ENCODE measurements around the gene GALNTL6. TPM values are rescaled to one million over a fixed set of nuclear protein-coding genes. Genes with fewer than 3 reads are reported as not detected.

GALNTL6 gene
- total and polyA plus RNA-seq, 7 donors: 0.14 to 2.5 (median 0.42) TPM; not detected in 1

- TF ChIP-seq POLR2A (IDR thresholded peaks at IDR 0.05): no peak
- TF ChIP-seq POLR2AphosphoS5 (IDR thresholded peaks at IDR 0.05): no peak
- TF ChIP-seq EP300 (IDR thresholded peaks at IDR 0.05): no peak
- no peak for TF ChIP-seq CTCF (IDR thresholded peaks at IDR 0.05)
- Histone ChIP-seq H3K27me3 (no peaks in the 10 kb centered on the region), H3K4me3 (no peak overlapping the region), H3K36me3 (no peaks in the 10 kb centered on the region), H3K4me1 (no peaks in the 10 kb centered on the region), H3K9me3 (no peaks in the 10 kb centered on the region), H3K27ac (no peak overlapping the region)
- 83 to 86% methylated on average over 5 of the region's 5 CpGs for WGBS, 2 donors
- no peak for DNase-seq
- intact Hi-C loops (cut with DNase I): no loop called here
These were observed 842.9 kb downstream of the GALNTL6 start for GRCh38 chr4:172656055-172656454.

GRCh38 chr4:172657081-172657480, 843.9 kb downstream of the GALNTL6 start:
- Histone ChIP-seq H3K27me3 (no peaks in the 10 kb centered on the region), H3K36me3 (no peaks in the 10 kb centered on the region), H3K4me1 (no peaks in the 10 kb centered on the region), H3K9me3 (no peaks in the 10 kb centered on the region), H3K27ac (no peak overlapping the region), H3K4me3 (no peak overlapping the region)
- no peak for TF ChIP-seq CTCF (IDR thresholded peaks at IDR 0.05)
- no peak for TF ChIP-seq POLR2A (IDR thresholded peaks at IDR 0.05)
- TF ChIP-seq POLR2AphosphoS5 (IDR thresholded peaks at IDR 0.05): no peak
- no peak for TF ChIP-seq EP300 (IDR thresholded peaks at IDR 0.05)
- intact Hi-C loops (cut with DNase I): no loop called here
- 97 to 99% methylated on average over 6 of the region's 6 CpGs for WGBS, 2 donors
- no peak for DNase-seq

GRCh38 chr4:172660251-172660650, 847.0 kb downstream of the GALNTL6 start:
- no peaks in the 10 kb centered on the region for H3K4me1 ChIP-seq

GRCh38 chr4:172662113-172662512, 848.9 kb downstream of the GALNTL6 start:
- Histone ChIP-seq H3K27me3 (no peaks in the 10 kb centered on the region), H3K4me3 (no peak overlapping the region), H3K27ac (no peak overlapping the region), H3K4me1 (no peaks in the 10 kb centered on the region), H3K36me3 (no peaks in the 10 kb centered on the region), H3K9me3 (no peaks in the 10 kb centered on the region)
- DNase-seq: no peak
- WGBS, 2 donors: 96 to 98% methylated on average over 3 of the region's 3 CpGs
- intact Hi-C loops (cut with DNase I): no loop called here
- TF ChIP-seq POLR2AphosphoS5 (IDR thresholded peaks at IDR 0.05): no peak
- no peak for TF ChIP-seq POLR2A (IDR thresholded peaks at IDR 0.05)
- no peak for TF ChIP-seq CTCF (IDR thresholded peaks at IDR 0.05)
- TF ChIP-seq EP300 (IDR thresholded peaks at IDR 0.05): no peak

More at GRCh38 chr4:172660251-172660650, 847.0 kb downstream of the GALNTL6 start:
- Histone ChIP-seq H3K27ac (no peak overlapping the region), H3K27me3 (no peaks in the 10 kb centered on the region), H3K9me3 (no peaks in the 10 kb centered on the region), H3K36me3 (no peaks in the 10 kb centered on the region), H3K4me3 (no peak overlapping the region)
- intact Hi-C loops (cut with DNase I): no loop called here
- TF ChIP-seq EP300 (IDR thresholded peaks at IDR 0.05): no peak
- DNase-seq: no peak
- WGBS, 2 donors: 59 to 73% methylated on average over 3 of the region's 3 CpGs

GRCh38 chr4:172666711-172667368, 853.6 kb downstream of the GALNTL6 start:
- no peak overlapping the region for H3K27ac ChIP-seq
- no peaks in the 10 kb centered on the region for H3K36me3 ChIP-seq
- H3K4me1 ChIP-seq: no peaks in the 10 kb centered on the region
- no peak for DNase-seq
- intact Hi-C loops (cut with DNase I): no loop called here
- no peak overlapping the region for H3K4me3 ChIP-seq
- TF ChIP-seq CTCF (IDR thresholded peaks at IDR 0.05) (no peak), EP300 (IDR thresholded peaks at IDR 0.05) (no peak), POLR2AphosphoS5 (IDR thresholded peaks at IDR 0.05) (no peak), POLR2A (IDR thresholded peaks at IDR 0.05) (no peak)
- no peaks in the 10 kb centered on the region for H3K9me3 ChIP-seq
- 92 to 93% methylated on average over 6 of the region's 6 CpGs for WGBS, 2 donors
- H3K27me3 ChIP-seq: no peaks in the 10 kb centered on the region
